Measurements from ENCODE around the gene TAX1BP1. TPM values are rescaled to one million over a fixed set of nuclear protein-coding genes. Genes with fewer than 3 reads are reported as not detected.

Gene TAX1BP1
- total and polyA plus RNA-seq, 9 donors = 69.3 to 106 (median 83.7) TPM

DNA sequence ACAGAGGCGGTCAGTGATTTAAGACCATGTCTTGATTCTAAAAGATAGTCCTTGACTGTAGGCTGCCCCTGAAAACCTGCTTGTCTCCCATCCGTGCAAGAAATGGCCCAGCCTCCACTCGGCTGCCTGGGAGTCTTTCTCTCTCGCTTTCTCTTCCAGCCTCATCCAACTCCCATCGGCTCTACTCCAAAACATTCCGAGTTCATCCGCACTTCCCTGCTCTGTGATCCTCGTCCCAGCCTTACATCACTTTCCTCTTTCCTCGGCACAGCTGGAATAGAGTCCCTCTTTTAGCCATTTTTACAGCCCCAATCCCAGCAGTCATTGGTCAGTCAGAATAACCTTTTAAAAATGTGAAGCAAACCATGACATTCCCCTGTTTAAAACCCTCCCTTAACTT, 135.1 kb downstream of the TAX1BP1 start:
- no peaks in the 10 kb centered on the region for H3K27me3 ChIP-seq
- H3K4me3 ChIP-seq = no peak overlapping the region
- no peaks in the 10 kb centered on the region for H3K36me3 ChIP-seq
- peaks cover 15% of the 10 kb centered on the region for H3K4me1 ChIP-seq (ENCODE audit: insufficient read depth)
- 92 to 94% (median 93%) methylated on average over 9 of the region's 9 CpGs for WGBS, 3 donors
- intact Hi-C loops (cut with DNase I) = no loop called here
- H3K27ac ChIP-seq = no peak overlapping the region
- DNase-seq = no peak
- H3K9me3 ChIP-seq = no peaks in the 10 kb centered on the region
- TF ChIP-seq POLR2A (IDR thresholded peaks at IDR 0.05) (no peak), EP300 (IDR thresholded peaks at IDR 0.05) (no peak)
- TF ChIP-seq, protein P1, sequence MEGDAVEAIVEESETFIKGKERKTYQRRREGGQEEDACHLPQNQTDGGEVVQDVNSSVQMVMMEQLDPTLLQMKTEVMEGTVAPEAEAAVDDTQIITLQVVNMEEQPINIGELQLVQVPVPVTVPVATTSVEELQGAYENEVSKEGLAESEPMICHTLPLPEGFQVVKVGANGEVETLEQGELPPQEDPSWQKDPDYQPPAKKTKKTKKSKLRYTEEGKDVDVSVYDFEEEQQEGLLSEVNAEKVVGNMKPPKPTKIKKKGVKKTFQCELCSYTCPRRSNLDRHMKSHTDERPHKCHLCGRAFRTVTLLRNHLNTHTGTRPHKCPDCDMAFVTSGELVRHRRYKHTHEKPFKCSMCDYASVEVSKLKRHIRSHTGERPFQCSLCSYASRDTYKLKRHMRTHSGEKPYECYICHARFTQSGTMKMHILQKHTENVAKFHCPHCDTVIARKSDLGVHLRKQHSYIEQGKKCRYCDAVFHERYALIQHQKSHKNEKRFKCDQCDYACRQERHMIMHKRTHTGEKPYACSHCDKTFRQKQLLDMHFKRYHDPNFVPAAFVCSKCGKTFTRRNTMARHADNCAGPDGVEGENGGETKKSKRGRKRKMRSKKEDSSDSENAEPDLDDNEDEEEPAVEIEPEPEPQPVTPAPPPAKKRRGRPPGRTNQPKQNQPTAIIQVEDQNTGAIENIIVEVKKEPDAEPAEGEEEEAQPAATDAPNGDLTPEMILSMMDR (IDR thresholded peaks at IDR 0.05) = no peak

DNA sequence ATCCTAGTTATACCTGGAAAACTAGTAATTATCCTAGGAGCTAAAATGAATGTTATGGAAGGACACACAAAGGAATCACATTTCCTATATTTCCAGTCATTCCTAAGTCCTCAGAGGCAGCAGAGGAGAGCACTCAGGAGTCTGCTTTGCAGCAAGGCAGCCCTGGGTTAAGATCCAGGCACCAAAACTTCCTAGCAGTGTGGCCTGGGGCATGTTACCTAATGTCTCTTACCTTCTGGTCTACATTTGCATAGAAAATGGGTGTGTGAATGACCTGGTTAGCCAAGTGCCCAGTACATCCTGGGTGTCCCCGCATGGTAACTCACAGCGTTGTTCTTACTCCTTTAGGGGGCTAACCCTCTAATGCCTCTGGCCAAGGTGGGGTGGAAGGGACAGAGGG, 135.9 kb downstream of the TAX1BP1 start:
- H3K9me3 ChIP-seq = no peaks in the 10 kb centered on the region
- peaks cover 15% of the 10 kb centered on the region for H3K4me1 ChIP-seq (ENCODE audit: insufficient read depth)
- no peaks in the 10 kb centered on the region for H3K36me3 ChIP-seq
- no peak overlapping the region for H3K4me3 ChIP-seq
- DNase-seq = no peak
- 98 to 100% (median 98%) methylated on average over 2 of the region's 2 CpGs for WGBS, 3 donors
- no peak overlapping the region for H3K27ac ChIP-seq
- TF ChIP-seq EP300 (IDR thresholded peaks at IDR 0.05) (no peak), POLR2A (IDR thresholded peaks at IDR 0.05) (no peak)
- TF ChIP-seq, protein P1 (IDR thresholded peaks at IDR 0.05) = no peak
- H3K27me3 ChIP-seq = no peaks in the 10 kb centered on the region
- intact Hi-C loops (cut with DNase I) = no loop called here

DNA sequence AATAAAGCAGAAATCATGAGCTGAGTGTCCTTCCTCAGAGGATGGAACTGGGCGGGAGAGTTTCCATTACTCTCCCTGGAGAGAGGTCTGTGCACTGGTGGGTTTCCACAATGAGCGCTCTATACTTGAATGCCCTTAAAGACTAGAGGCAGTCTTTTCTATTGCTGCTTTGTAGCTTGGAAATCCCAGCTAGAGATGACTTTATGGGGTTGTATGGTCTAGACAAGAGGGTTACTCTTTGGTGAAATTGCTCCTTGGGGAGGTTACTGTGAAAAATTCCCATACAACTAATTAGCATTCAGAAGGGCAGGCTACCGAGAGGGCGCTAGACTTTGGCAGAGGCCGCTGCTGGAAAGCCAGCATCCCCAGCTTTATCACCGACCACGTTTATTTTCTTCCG, 136.8 kb downstream of the TAX1BP1 start:
- Histone ChIP-seq H3K36me3 (no peaks in the 10 kb centered on the region), H3K27me3 (no peaks in the 10 kb centered on the region), H3K4me3 (no peak overlapping the region), H3K9me3 (no peaks in the 10 kb centered on the region), H3K4me1 (ENCODE audit: insufficient read depth) (peaks cover 13% of the 10 kb centered on the region), H3K27ac (no peak overlapping the region)
- no peak for TF ChIP-seq POLR2A (IDR thresholded peaks at IDR 0.05)
- 86 to 89% (median 87%) methylated on average over 8 of the region's 8 CpGs for WGBS, 3 donors
- no peak for DNase-seq
- intact Hi-C loops (cut with DNase I) = no loop called here

Other genes with a start within 250 kb of the TAX1BP1 start
- gene HIBADH, start 77.3 kb upstream of the TAX1BP1 start, total RNA-seq = 10 to 100 TPM; 24.4 to 47.2 (median 36.9) TPM
- gene HIBADH, start 77.3 kb upstream of the TAX1BP1 start, polyA plus RNA-seq = 10 to 100 TPM; 35.0 to 76.0 TPM